K562 (cell line): Measurements from ENCODE around the gene LRRC25. TPM values are rescaled to one million over a fixed set of nuclear protein-coding genes. Genes with fewer than 3 reads are reported as not detected.

Experiments used
- ARID3B ChIP-seq: fragments of 250-450 bp; sonication (Bioruptor Pico); IDR thresholded peaks from 2 replicates; pipeline ENCODE4 v1.4.0; 2020; ENCODE audit warnings: borderline replicate concordance
- DMBX1 ChIP-seq: fragments of 250-450 bp; sonication (Bioruptor Pico); IDR thresholded peaks from 2 replicates; pipeline ENCODE4 v1.8.0; 2022; ENCODE audit warnings: inconsistent platforms, mild to moderate bottlenecking, moderate library complexity, borderline replicate concordance
- E2F4 ChIP-seq: sonication (generic); formaldehyde crosslinking; IDR thresholded peaks from 2 replicates; pipeline ENCODE4 v1.8.0; 2022; ENCODE audit warnings: mild to moderate bottlenecking, low read depth, missing genetic modification reagents
- EHMT2 ChIP-seq: fragments of 450-650 bp; IDR thresholded peaks from 2 replicates; pipeline ENCODE4 v1.6.1; 2018; ENCODE audit warnings: antibody characterized with exemption
- EP300 ChIP-seq: IDR thresholded peaks from 2 replicates; pipeline ENCODE4 v1.6.1; 2012; ENCODE audit warnings: low read length, improper control_type of control experiment
- HBP1 ChIP-seq: fragments of 450-650 bp; formaldehyde crosslinking; IDR thresholded peaks from 2 replicates; pipeline ENCODE4 v1.4.0; 2022; ENCODE audit warnings: missing genetic modification characterization
- MTA1 ChIP-seq: fragments of 450-650 bp; IDR thresholded peaks from 2 replicates; pipeline ENCODE4 v1.6.1; 2017; ENCODE audit warnings: borderline replicate concordance
- PKNOX1 ChIP-seq: fragments of 450-650 bp; IDR thresholded peaks from 2 replicates; pipeline ENCODE4 v1.6.1; 2016
- POLR2G ChIP-seq: fragments of 200-400 bp; formaldehyde crosslinking; IDR thresholded peaks from 2 replicates; pipeline ENCODE4 v1.6.1; 2017; ENCODE audit warnings: low read depth, mild to moderate bottlenecking, antibody characterized with exemption, low read length, moderate library complexity
- SMAD3 ChIP-seq: fragments of 450-650 bp; formaldehyde crosslinking; conservative IDR thresholded peaks from 2 replicates; pipeline ENCODE4 v1.4.0; 2020; ENCODE audit warnings: mild to moderate bottlenecking
- TAF7 ChIP-seq: fragments of 450-650 bp; IDR thresholded peaks from 2 replicates; pipeline ENCODE4 v1.6.1; 2016; ENCODE audit warnings: missing genetic modification characterization, missing compliant biosample characterization
- TCFL5 ChIP-seq: fragments of 250-450 bp; sonication (Bioruptor Pico); conservative IDR thresholded peaks from 2 replicates; pipeline ENCODE4 v1.6.1; 2021; ENCODE audit warnings: mild to moderate bottlenecking, moderate library complexity, matching md5 sums
- VEZF1 ChIP-seq: fragments of 200-800 bp; sonication (Bioruptor generic); IDR thresholded peaks from 2 replicates; pipeline ENCODE4 v1.6.1; 2017; ENCODE audit warnings: missing genetic modification characterization, missing compliant biosample characterization
- ZBTB8A ChIP-seq: fragments of 450-650 bp; IDR thresholded peaks from 2 replicates; pipeline ENCODE4 v1.6.1; 2018; ENCODE audit warnings: mild to moderate bottlenecking, moderate library complexity; ENCODE audit not compliant: partially characterized antibody
- ZNF133 ChIP-seq: fragments of 250-450 bp; sonication (Bioruptor Pico); IDR thresholded peaks from 2 replicates; pipeline ENCODE4 v1.4.0; 2020; ENCODE audit warnings: mild to moderate bottlenecking
- ZNF583 ChIP-seq: fragments of 250-450 bp; sonication (Bioruptor Pico); IDR thresholded peaks from 2 replicates; pipeline ENCODE4 v1.4.0; 2020
- ZNF639 ChIP-seq, 2 experiments: fragments of 200-800 bp in 1 of 2; sonication (Bioruptor generic) in 1 of 2; sonication (generic) in 1 of 2; formaldehyde crosslinking in 1 of 2; IDR thresholded peaks in 1 of 2; conservative IDR thresholded peaks in 1 of 2; 2 replicates each; pipeline versions ENCODE4 v1.5.0 to v1.6.1; 2016 to 2020; ENCODE audit warnings: missing compliant biosample characterization in 1 of 2, missing genetic modification characterization in 1 of 2, missing genetic modification reagents in 1 of 2
- ZNF76 ChIP-seq: fragments of 250-450 bp; sonication (Bioruptor Pico); IDR thresholded peaks from 2 replicates; pipeline ENCODE4 v1.4.0; 2020; ENCODE audit warnings: mild to moderate bottlenecking, moderate library complexity, borderline replicate concordance
- polyA plus RNA-seq, 8 experiments: library from polyadenylated mRNA; depleted of rRNA in 4 of 8; stranded (reverse) in 5 of 8; unstranded in 3 of 8; fragments of >200 nt; fragmentation: Nextera tagmentation in 2 of 8; fragmentation: Illumina TruSeq in 1 of 8; extraction: Ambion mirVana in 2 of 8; extraction: Trizol in 1 of 8; gene quantifications; 2 replicates each; pipeline versions ENCODE4 v1.2.1 to v1.2.3, GENCODE V29; 2011 to 2014; ENCODE audit warnings: inconsistent platforms in 1 of 8, missing spikeins in 1 of 8
- total RNA-seq, 7 experiments: library from RNA; depleted of rRNA in 6 of 7; stranded (reverse); fragments of >200 nt in 6 of 7; fragmentation: Illumina TruSeq in 2 of 7; extraction: Trizol in 2 of 7; gene quantifications; 2 replicates each; pipeline versions ENCODE4 v1.2.1 to v1.2.3, GENCODE V29; 2011 to 2021; ENCODE audit warnings: low replicate concordance in 1 of 7

Gene LRRC25
- total and polyA plus RNA-seq, 9 of the 15 experiments (the other 6 are each of a cell fraction or from before 2014, with no cell fraction given) = 0.07 to 0.36 (median 0.10) TPM; not detected in 3

- no peak; the same call in 1 of the 2 replicates for TF ChIP-seq EHMT2
- peak; percentile 69; the same call in 1 of the 2 replicates for TF ChIP-seq TCFL5
- TF ChIP-seq POLR2G = 0 out of 2 replicates have a peak, but pooled peaks have one; percentile 13
- peak; percentile 97 for TF ChIP-seq HBP1 (CRISPR knock-in tag)
- TF ChIP-seq ZNF639 (CRISPR knock-in tag; conservative IDR thresholded peaks at IDR 0.05 in 1 of 2, IDR thresholded peaks at IDR 0.05 in 1 of 2) = peak in 1 of 2 experiments; percentile 86; a peak in 2 of 4 replicates
- peak; percentile 98 for TF ChIP-seq EP300
- no peak for TF ChIP-seq ZNF133 (CRISPR knock-in tag)
- TF ChIP-seq PKNOX1 = peak; percentile 74
- TF ChIP-seq ARID3B = no peak
- peak; percentile 53; the same call in 1 of the 2 replicates for TF ChIP-seq TAF7 (tag)
- TF ChIP-seq ZBTB8A = no peak
- TF ChIP-seq MTA1 = peak; percentile 84
- TF ChIP-seq ZNF583 = peak; percentile 86
- no peak for TF ChIP-seq ZNF76 (CRISPR knock-in tag)
- peak; percentile 95 for TF ChIP-seq DMBX1 (CRISPR knock-in tag)
- no peak for TF ChIP-seq E2F4 (CRISPR knock-in tag)
- TF ChIP-seq SMAD3 (CRISPR knock-in tag) = peak; percentile 65
- TF ChIP-seq VEZF1 (CRISPR knock-in tag) = peak; percentile 81
Measured at GRCh38 chr19:18364826-18365528, 32.4 kb downstream of the LRRC25 start (continued).
